Esophagus squamous epithelium (tissue), 4 donors: ENCODE results near the gene LDB2.

Source experiments
- POLR2A ChIP-seq, 4 donors: fragments of 450-650 bp; IDR thresholded peaks; one replicate each; pipeline ENCODE4 v1.6.1; 2017; ENCODE audit warnings: antibody characterized with exemption in 4 of 4, mild to moderate bottlenecking in 4 of 4, moderate library complexity in 3 of 4
- TF ChIP-seq, protein P1 (sequence below), 6 experiments: fragments of 450-650 bp in 4 of 6; fragments of 200-600 bp in 2 of 6; sonication (generic) in 2 of 6; IDR thresholded peaks; one replicate each; pipeline ENCODE4 v1.5.1; 2016 to 2019; ENCODE audit warnings: antibody characterized with exemption in 6 of 6, mild to moderate bottlenecking in 4 of 6, moderate library complexity in 4 of 6

DNA sequence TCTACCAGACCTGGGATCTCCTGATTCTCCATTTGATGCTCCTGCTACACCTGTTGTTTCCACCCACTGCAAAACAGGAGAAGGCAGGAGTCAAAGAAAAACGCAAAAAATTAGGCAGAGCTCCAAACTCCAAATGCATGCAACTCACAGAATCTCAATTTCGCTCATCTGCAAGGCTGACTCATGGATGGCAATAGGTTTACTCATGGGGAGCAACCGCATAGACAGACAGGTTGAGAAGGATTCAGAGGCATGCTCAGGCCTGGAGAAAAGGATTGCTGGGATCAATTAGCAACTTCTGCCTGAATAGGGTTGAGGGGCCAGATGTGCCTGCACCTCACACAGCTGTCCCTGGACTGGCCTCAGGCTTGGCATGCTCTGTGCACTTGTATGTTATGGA is 231.0 kb downstream of the LDB2 start:
- TF ChIP-seq, protein P1, sequence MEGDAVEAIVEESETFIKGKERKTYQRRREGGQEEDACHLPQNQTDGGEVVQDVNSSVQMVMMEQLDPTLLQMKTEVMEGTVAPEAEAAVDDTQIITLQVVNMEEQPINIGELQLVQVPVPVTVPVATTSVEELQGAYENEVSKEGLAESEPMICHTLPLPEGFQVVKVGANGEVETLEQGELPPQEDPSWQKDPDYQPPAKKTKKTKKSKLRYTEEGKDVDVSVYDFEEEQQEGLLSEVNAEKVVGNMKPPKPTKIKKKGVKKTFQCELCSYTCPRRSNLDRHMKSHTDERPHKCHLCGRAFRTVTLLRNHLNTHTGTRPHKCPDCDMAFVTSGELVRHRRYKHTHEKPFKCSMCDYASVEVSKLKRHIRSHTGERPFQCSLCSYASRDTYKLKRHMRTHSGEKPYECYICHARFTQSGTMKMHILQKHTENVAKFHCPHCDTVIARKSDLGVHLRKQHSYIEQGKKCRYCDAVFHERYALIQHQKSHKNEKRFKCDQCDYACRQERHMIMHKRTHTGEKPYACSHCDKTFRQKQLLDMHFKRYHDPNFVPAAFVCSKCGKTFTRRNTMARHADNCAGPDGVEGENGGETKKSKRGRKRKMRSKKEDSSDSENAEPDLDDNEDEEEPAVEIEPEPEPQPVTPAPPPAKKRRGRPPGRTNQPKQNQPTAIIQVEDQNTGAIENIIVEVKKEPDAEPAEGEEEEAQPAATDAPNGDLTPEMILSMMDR (IDR thresholded peaks at IDR 0.05) = no peak
- no peak for TF ChIP-seq POLR2A (IDR thresholded peaks at IDR 0.05)
